Stimulated activated CD8-positive, alpha-beta memory T cell treated with anti-CD3 and anti-CD28 coated beads, Interleukin-15, amount 100 ng/mL, for 48 hours (primary cell): Measurements from ENCODE around the gene CTNNA2.

Source experiments
- DNase-seq, 2 donors: peaks; one replicate each; pipeline ENCODE4 v3.0.0-alpha.2; 2020; ENCODE audit warnings: low read depth in 2 of 2

CTNNA2 gene

GRCh38 chr2:79612999-79613398 lies 100.1 kb downstream of the CTNNA2 start:
- no peak for DNase-seq

DNA sequence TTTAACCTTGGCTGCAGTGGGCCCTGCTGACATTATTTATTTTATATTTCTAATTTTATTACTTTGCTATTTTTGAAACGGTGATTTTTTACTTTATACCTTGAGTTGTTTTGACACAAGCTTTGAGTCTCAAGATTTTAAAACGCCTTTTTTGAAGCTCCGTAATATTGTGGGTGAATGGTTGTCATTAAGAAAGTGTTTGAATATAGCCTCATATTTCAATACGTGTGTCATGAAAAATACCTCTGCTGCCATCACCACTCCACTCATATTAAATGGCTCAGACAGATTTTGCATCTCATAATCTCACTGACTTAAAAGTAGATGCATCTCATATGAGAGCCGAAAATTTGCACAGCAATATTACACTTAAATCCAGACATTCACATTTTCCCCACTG lies 106.6 kb downstream of the CTNNA2 start:
- no peak for DNase-seq

GRCh38 chr2:79619976-79620375 lies 107.1 kb downstream of the CTNNA2 start:
- no peak for DNase-seq

DNA sequence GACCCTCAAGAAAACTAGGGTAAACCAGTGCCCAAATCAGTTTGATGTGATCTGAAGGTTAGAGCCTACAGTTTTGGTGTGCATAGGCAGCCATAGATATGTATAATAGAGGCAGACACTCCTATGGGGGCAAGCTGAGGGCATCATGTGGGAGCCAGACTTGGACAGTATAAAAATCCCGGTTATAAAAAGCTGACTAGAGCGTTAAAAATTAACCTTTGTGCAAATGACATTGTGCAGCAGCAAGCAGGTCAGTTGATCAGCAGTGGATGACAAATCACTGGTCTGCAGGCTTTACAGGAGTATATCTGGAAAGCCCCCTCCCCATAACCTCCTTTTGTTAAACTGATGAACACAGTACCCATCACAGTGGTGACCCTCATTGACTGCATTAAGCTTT lies 107.8 kb downstream of the CTNNA2 start:
- no peak for DNase-seq

- DNase-seq = no peak
Measured at GRCh38 chr2:79621252-79621651, 108.4 kb downstream of the CTNNA2 start.

DNA sequence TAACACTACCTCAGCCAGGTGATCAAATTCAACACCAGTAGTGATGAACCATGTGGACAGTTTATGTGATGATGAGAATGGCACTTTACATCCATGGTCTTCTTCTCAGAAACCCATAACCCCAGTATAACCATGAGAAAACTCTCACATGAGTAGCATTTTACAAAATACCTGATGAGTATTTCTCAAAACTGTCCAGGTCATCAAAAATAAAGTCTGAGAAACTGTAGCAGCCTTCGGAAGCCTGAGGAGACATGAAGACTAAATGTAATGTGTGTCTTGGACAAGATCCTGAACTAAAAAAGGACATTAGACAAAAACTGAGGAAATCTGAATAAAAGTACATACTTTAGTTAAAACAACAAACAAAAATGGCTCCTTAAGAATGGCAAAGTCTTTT lies 108.9 kb downstream of the CTNNA2 start:
- DNase-seq = no peak

- no peak for DNase-seq
Measured at GRCh38 chr2:79622508-79622907, 109.7 kb downstream of the CTNNA2 start.

DNA sequence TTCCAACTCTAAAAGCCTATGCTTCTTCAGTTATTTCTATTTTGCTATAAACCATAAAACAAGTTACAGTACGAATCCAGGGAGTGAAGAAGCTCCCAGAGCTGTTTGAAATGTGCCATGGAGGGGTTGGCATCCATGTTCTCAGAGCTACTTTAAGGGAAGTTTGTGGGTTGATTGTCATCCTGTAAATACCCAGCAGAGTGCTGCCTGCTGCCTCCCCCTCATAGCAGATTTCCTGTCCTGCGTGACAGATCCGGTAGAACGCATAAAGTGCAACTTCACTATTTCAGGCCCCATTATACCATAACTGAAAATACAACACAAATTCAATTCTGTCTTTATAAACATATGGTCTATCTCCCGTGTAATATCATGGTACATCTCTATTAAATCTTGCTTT lies 114.4 kb downstream of the CTNNA2 start:
- DNase-seq = no peak

DNA sequence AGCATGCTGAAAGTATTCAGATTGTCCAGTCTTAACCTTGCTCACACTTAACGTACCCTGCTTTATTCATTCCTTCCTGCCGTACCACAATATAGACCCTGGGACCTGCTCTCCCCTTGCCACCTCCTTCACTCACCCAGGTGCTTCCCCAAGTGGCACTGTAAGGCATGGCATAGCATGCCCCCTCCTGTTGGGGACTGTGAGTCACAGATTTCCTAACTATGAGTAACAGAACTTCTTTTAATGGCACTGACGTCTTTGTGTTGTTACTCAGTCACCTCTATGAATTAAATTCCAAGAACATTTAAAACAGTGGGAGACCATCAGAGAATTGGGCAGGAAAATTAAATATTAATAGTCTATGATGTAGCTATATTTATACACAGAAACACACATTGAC lies 117.2 kb downstream of the CTNNA2 start:
- DNase-seq = no peak

- no peak for DNase-seq
Measured at GRCh38 chr2:79630972-79631557, 118.2 kb downstream of the CTNNA2 start.

DNA sequence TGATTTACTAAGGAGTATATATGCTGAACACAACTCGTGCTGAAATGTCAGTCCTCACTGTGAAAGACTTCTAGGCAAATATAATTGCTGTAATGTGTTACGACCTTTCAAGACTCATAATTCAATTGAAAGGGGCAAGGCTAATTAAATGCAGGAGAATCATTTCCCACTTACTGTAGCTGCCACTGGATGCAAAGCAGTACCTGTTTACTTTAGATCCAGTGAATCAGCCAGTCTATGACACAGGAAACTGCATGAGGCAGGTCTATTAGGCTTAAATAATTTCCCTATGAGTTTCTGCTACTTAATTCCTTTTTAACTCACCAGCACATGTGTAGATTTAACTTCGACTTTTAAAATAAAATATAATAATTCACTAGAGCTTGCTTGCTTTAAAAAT lies 125.6 kb downstream of the CTNNA2 start:
- no peak for DNase-seq

DNA sequence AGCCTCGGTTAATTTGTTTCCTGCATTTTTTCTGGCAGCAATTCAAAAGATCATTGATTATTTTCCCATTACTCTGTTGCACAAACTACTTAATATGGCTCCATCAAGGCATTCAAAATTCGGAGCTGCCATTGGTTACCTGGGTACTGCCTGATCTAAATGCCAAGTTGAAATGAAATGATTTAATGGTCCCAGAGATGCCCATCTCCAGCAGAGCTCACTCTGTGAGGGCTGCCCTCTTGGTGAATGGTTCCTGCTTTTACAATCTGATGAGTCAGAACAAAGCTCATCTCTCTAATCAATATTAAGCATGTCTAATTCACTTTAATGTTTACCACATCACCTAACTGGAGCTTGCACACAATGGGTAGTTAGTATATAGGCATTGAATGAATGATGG lies 126.1 kb downstream of the CTNNA2 start:
- DNase-seq = no peak

GRCh38 chr2:79640001-79640400 lies 127.2 kb downstream of the CTNNA2 start:
- DNase-seq = no peak

DNA sequence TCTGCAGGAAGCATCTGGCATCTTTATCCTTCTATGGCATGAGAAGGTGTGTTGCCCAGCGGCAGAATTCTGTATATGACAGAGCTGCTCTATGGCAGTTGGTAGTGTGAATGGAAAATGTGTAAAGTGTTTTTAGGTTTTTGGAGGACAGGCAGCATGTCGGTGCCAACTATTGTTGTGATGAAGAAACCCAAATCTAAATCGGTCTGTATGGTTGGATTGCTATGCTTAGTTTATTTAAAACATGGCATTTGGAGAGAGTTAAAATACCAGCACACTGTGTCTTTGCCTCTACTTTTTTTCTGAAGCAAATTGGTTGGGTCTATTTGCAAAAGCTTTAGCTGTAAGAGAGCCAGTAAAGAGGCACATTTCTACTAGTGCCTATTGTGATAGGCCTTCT lies 136.7 kb downstream of the CTNNA2 start:
- DNase-seq = no peak

- DNase-seq = no peak
Measured at GRCh38 chr2:79660557-79660956, 147.7 kb downstream of the CTNNA2 start.

- DNase-seq = no peak
Measured at GRCh38 chr2:79665091-79665490, 152.2 kb downstream of the CTNNA2 start.

DNA sequence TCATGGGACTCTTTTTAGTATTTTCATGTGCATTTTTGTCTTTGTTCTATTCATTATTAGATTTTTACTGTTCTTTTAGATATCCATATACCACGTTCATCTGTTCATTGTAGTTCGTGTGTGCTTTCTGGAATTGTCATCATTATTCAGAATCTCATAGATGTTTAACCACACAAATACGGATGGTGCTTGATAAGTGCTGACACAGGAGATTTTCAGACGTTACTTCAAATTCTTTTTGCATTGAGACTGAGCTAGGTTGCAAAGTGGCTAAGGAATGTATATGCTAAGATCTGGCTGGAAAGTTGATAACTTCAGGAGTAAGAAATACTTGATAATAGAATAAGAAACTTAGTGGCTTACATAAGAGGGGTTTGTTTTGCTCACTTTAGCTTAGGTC lies 153.6 kb downstream of the CTNNA2 start:
- DNase-seq = no peak

DNA sequence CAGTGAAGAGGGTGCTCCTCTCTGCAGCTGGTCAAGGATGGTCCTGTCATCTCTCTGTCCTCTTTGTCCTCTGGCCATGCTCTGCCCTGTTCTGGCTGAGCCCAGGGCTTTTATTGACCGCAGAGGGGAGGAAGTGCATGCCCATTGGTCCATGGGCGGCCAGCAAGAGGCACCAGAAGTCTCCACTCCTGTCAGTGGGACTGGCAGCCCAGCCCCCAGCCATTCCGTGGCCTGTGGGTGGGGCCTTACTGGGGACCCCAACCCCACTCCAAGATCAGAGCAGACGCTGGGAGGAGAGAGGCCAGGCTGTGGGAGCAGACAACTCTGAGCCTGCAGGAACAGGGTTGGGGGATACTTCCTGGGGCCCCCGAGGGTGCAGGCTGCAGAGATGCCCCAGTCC lies 156.9 kb downstream of the CTNNA2 start:
- DNase-seq = no peak

GRCh38 chr2:79670198-79670597 lies 157.3 kb downstream of the CTNNA2 start:
- no peak for DNase-seq

DNA sequence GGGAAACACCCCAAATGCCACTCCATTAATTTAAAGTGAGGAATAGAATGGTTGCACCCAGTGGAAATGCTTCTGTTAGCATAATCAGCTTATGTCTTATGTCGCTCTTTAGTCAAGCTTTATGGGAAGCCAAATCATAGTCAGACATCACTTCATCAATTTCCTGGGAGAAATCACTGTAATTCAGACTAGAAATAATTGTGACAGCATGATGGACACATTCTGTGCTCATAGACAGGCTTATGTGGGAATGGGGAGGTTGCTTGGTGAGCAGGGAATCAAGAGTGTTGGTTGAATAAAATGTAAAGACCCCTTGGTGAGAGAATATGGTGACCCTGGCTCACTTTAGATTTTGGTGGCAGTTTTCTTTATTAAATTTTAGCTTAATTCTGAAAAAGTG lies 174.0 kb downstream of the CTNNA2 start:
- DNase-seq = no peak

DNA sequence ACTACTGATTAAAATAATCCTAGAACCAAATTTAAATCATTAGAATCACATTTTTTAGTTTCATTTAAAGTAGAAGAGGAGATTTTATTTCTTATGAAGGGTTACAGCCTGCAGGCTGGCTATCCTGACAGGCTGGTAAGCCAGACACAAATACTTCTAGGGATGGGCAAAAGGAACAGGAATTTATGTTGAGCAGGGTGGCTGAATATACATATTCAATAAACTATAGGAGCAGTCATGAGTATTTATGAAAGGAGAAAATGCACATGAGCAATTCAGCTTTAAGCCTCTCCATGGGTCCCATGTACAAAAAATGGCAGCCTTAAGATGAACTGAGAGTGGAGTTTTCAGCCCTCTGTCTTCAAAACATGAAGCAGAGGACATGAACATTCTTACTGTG lies 182.4 kb downstream of the CTNNA2 start:
- DNase-seq = no peak

DNA sequence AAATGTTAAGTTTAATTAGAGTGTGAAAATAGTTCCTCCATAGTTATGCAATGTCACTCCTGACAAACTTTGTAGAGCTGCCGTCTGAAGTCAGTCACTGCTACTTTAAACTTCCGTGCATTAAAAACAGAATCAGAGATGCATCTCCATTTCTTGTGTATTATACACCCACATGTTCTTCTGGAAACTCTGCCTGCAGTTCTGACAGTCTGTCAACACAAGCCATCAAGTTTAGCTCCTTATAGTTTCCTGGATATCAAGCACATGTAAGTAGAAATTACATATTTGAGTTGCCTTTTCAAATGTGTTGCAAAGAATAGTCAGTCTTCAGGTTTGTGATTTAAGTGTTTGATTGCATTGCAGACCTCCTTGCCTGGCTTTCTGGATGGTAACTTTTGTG lies 184.3 kb downstream of the CTNNA2 start:
- DNase-seq = no peak

- no peak for DNase-seq
Measured at GRCh38 chr2:79700651-79701050, 187.8 kb downstream of the CTNNA2 start.

GRCh38 chr2:79702905-79703304 lies 190.1 kb downstream of the CTNNA2 start:
- DNase-seq = no peak

GRCh38 chr2:79711098-79711497 lies 198.2 kb downstream of the CTNNA2 start:
- no peak for DNase-seq
